Measurements from ENCODE around the gene GPC3.

The GPC3 gene

GRCh38 chrX:133580625-133581024 is 404.8 kb downstream of the GPC3 start:
- H3K4me3 ChIP-seq (ENCODE audit: low read depth, low read length, poor library complexity, severe bottlenecking) = no peak overlapping the region
- H3F3A ChIP-seq (ENCODE audit: insufficient read depth, low read length) = no peaks in the 10 kb centered on the region
- no peak overlapping the region for H3K4me2 ChIP-seq (ENCODE audit: low read length)
- no peaks in the 10 kb centered on the region for H3K36me3 ChIP-seq (ENCODE audit: insufficient read depth, low read length)
- H3K9ac ChIP-seq (ENCODE audit: low read length) = no peak overlapping the region
- TF ChIP-seq, protein P1, sequence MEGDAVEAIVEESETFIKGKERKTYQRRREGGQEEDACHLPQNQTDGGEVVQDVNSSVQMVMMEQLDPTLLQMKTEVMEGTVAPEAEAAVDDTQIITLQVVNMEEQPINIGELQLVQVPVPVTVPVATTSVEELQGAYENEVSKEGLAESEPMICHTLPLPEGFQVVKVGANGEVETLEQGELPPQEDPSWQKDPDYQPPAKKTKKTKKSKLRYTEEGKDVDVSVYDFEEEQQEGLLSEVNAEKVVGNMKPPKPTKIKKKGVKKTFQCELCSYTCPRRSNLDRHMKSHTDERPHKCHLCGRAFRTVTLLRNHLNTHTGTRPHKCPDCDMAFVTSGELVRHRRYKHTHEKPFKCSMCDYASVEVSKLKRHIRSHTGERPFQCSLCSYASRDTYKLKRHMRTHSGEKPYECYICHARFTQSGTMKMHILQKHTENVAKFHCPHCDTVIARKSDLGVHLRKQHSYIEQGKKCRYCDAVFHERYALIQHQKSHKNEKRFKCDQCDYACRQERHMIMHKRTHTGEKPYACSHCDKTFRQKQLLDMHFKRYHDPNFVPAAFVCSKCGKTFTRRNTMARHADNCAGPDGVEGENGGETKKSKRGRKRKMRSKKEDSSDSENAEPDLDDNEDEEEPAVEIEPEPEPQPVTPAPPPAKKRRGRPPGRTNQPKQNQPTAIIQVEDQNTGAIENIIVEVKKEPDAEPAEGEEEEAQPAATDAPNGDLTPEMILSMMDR (IDR thresholded peaks at IDR 0.05; ENCODE audit: low read length) = no peak
- no peak for TF ChIP-seq EZH2 (IDR thresholded peaks at IDR 0.05; ENCODE audit: borderline replicate concordance, low read length)
- no peak overlapping the region for H2AFZ ChIP-seq (ENCODE audit: low read length)
- H3K79me2 ChIP-seq (ENCODE audit: insufficient read depth, low read length) = no peaks in the 10 kb centered on the region
- H3K9me2 ChIP-seq (ENCODE audit: low read depth, low read length) = no peaks in the 10 kb centered on the region
- H3K9me3 ChIP-seq (ENCODE audit: low read length) = no peaks in the 10 kb centered on the region
- no peak overlapping the region for H3K27ac ChIP-seq (ENCODE audit: low read depth, low read length, poor library complexity, severe bottlenecking)
- no peaks in the 10 kb centered on the region for H3K4me1 ChIP-seq (ENCODE audit: insufficient read depth, low read length, severe bottlenecking)
- H3K27me3 ChIP-seq (ENCODE audit: insufficient read depth, low read length) = no peaks in the 10 kb centered on the region
- no peaks in the 10 kb centered on the region for H4K20me1 ChIP-seq (ENCODE audit: insufficient read depth, low read length)

DNA sequence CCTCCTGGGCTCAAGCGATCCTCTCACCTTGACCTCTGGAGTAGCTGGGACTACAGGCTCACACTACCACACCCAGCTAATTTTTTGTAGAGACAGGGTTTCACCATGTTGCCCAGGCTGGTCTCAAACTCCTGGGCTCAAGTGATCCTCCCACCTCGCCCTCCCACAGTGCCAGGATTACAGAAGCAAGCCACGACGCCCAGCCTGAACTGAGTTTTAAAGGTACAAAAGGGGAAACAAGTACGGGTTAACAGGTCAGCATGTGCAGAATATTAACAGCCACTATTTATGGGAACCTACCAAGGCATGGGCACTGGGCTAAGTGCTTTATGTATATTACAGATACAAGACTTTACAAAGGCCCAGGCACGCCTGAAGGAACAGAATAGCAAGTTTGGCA is 405.8 kb downstream of the GPC3 start:
- H3K4me3 ChIP-seq (ENCODE audit: low read depth, low read length, poor library complexity, severe bottlenecking) = no peak overlapping the region
- no peaks in the 10 kb centered on the region for H3K9me3 ChIP-seq (ENCODE audit: low read length)
- no peak overlapping the region for H3K27ac ChIP-seq (ENCODE audit: low read depth, low read length, poor library complexity, severe bottlenecking)
- no peak for TF ChIP-seq EZH2 (IDR thresholded peaks at IDR 0.05; ENCODE audit: borderline replicate concordance, low read length)
- TF ChIP-seq, protein P1 (IDR thresholded peaks at IDR 0.05; ENCODE audit: low read length) = no peak
- H3K4me2 ChIP-seq (ENCODE audit: low read length) = no peak overlapping the region
- no peaks in the 10 kb centered on the region for H3K79me2 ChIP-seq (ENCODE audit: insufficient read depth, low read length)
- H3F3A ChIP-seq (ENCODE audit: insufficient read depth, low read length) = no peaks in the 10 kb centered on the region
- H3K4me1 ChIP-seq (ENCODE audit: insufficient read depth, low read length, severe bottlenecking) = no peaks in the 10 kb centered on the region
- no peaks in the 10 kb centered on the region for H3K9me2 ChIP-seq (ENCODE audit: low read depth, low read length)
- H3K36me3 ChIP-seq (ENCODE audit: insufficient read depth, low read length) = no peaks in the 10 kb centered on the region
- no peaks in the 10 kb centered on the region for H4K20me1 ChIP-seq (ENCODE audit: insufficient read depth, low read length)
- H3K27me3 ChIP-seq (ENCODE audit: insufficient read depth, low read length) = no peaks in the 10 kb centered on the region
- H2AFZ ChIP-seq (ENCODE audit: low read length) = no peak overlapping the region
- H3K9ac ChIP-seq (ENCODE audit: low read length) = no peak overlapping the region

DNA sequence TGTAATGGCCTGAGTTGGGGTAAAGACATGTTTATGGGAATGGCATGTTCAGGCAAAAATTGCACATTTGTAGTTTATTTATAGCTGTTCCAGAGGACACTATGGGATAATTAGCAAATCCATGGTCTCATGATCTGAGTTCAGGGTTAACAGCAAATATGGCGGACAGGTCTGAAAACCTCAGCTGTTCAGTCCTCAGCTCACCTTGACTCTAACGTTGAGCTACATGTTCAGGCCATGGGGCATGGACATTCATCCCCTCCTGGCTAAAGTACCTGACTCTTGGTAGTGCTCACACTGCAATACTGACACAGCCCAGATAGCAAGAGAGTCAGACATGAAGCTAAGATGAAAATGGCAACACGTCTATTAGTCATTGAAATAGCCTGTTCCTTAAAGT is 408.5 kb downstream of the GPC3 start:
- H3K27me3 ChIP-seq (ENCODE audit: insufficient read depth, low read length) = no peaks in the 10 kb centered on the region
- TF ChIP-seq, protein P1 (IDR thresholded peaks at IDR 0.05; ENCODE audit: low read length) = no peak
- TF ChIP-seq EZH2 (IDR thresholded peaks at IDR 0.05; ENCODE audit: borderline replicate concordance, low read length) = no peak
- no peaks in the 10 kb centered on the region for H3K4me1 ChIP-seq (ENCODE audit: insufficient read depth, low read length, severe bottlenecking)
- no peak overlapping the region for H2AFZ ChIP-seq (ENCODE audit: low read length)
- H3K4me2 ChIP-seq (ENCODE audit: low read length) = no peak overlapping the region
- H4K20me1 ChIP-seq (ENCODE audit: insufficient read depth, low read length) = no peaks in the 10 kb centered on the region
- no peak overlapping the region for H3K9ac ChIP-seq (ENCODE audit: low read length)
- no peak overlapping the region for H3K4me3 ChIP-seq (ENCODE audit: low read depth, low read length, poor library complexity, severe bottlenecking)
- H3K27ac ChIP-seq (ENCODE audit: low read depth, low read length, poor library complexity, severe bottlenecking) = no peak overlapping the region
- H3K79me2 ChIP-seq (ENCODE audit: insufficient read depth, low read length) = no peaks in the 10 kb centered on the region
- no peaks in the 10 kb centered on the region for H3K9me3 ChIP-seq (ENCODE audit: low read length)
- H3K9me2 ChIP-seq (ENCODE audit: low read depth, low read length) = no peaks in the 10 kb centered on the region
- no peaks in the 10 kb centered on the region for H3K36me3 ChIP-seq (ENCODE audit: insufficient read depth, low read length)
- H3F3A ChIP-seq (ENCODE audit: insufficient read depth, low read length) = no peaks in the 10 kb centered on the region
